A673 (cell line): ENCODE results near the gene GRIK1. TPM values are rescaled to one million over a fixed set of nuclear protein-coding genes. Genes with fewer than 3 reads are reported as not detected.

Experiments used
- BruUV-seq: library from RNA; stranded (reverse); fragments of 400-500 nt; replicated peaks from 2 replicates; lab custom pipeline; 2021; lab: Mats Ljungman, UMichigan
- CTCF ChIA-PET: fragments of 300-600 bp; sonication (Branson Sonifier 250); formaldehyde crosslinking; loops from one replicate; lab custom pipeline; 2022; ENCODE audit warnings: antibody characterized with exemption; lab: Charles Lee
- POLR2A ChIA-PET: fragments of 300-600 bp; sonication (Branson Sonifier 250); formaldehyde crosslinking; loops from one replicate; lab custom pipeline; 2022; ENCODE audit warnings: antibody characterized with exemption; ENCODE audit not compliant: low non-redundant PET; lab: Charles Lee
- DNase-seq: peaks from one replicate; pipeline ENCODE4 v3.0.0-alpha.2; 2015; ENCODE audit warnings: low spot score
- H3K27ac ChIP-seq: fragments of 200-600 bp; sonication (generic); 2 replicates; pipeline ENCODE4 v1.5.1; 2016; ENCODE audit warnings: mixed run types, low read depth, mild to moderate bottlenecking, mixed read lengths, antibody characterized with exemption, low read length; ENCODE audit not compliant: poor library complexity, severe bottlenecking
- H3K27me3 ChIP-seq: fragments of 200-600 bp; sonication (generic); replicated peaks from 2 replicates; pipeline ENCODE4 v1.6.1; 2017; ENCODE audit warnings: mixed run types, low read depth, mild to moderate bottlenecking, mixed read lengths, antibody characterized with exemption, low read length; ENCODE audit not compliant: insufficient read depth, poor library complexity
- H3K36me3 ChIP-seq: fragments of 200-600 bp; sonication (generic); 2 replicates; pipeline ENCODE4 v1.6.1; 2016; ENCODE audit warnings: mixed run types, mild to moderate bottlenecking, mixed read lengths, antibody characterized with exemption, low read length; ENCODE audit not compliant: insufficient read depth, poor library complexity, severe bottlenecking
- H3K4me1 ChIP-seq: fragments of 200-600 bp; sonication (generic); 2 replicates; pipeline ENCODE4 v1.6.1; 2017; ENCODE audit warnings: mixed run types, mild to moderate bottlenecking, mixed read lengths, antibody characterized with exemption, low read length; ENCODE audit not compliant: insufficient read depth, poor library complexity, severe bottlenecking
- H3K4me3 ChIP-seq: fragments of 200-600 bp; sonication (generic); 2 replicates; pipeline ENCODE4 v1.5.1; 2016; ENCODE audit warnings: low read depth, mixed run types, mild to moderate bottlenecking, mixed read lengths, low read length; ENCODE audit not compliant: poor library complexity, severe bottlenecking
- H3K9me3 ChIP-seq: fragments of 200-600 bp; sonication (generic); 2 replicates; pipeline ENCODE4 v1.6.1; 2016; ENCODE audit warnings: mixed run types, low read depth, mild to moderate bottlenecking, mixed read lengths, antibody characterized with exemption, low read length; ENCODE audit not compliant: poor library complexity, severe bottlenecking
- CTCF ChIP-seq: fragments of 300-800, 200-600 bp; sonication (generic); conservative IDR thresholded peaks from 2 replicates; pipeline ENCODE4 v1.5.1; 2017; ENCODE audit warnings: low read depth, mild to moderate bottlenecking, antibody characterized with exemption, low read length, moderate library complexity, mixed read lengths
- EZH2 ChIP-seq: fragments of 200-600 bp; sonication (generic); IDR thresholded peaks from 2 replicates; pipeline ENCODE4 v1.6.1; 2017; ENCODE audit warnings: borderline replicate concordance, low read depth, mild to moderate bottlenecking, mixed read lengths, antibody characterized with exemption, low read length; ENCODE audit not compliant: poor library complexity, severe bottlenecking
- intact Hi-C: fragments of 100-400 bp; cut with micrococcal nuclease; formaldehyde crosslinking; loops from one replicate; pipeline ENCODE4 v1.10.0; 2022; ENCODE audit not compliant: unreplicated experiment
- total RNA-seq: library from RNA; stranded (reverse); gene quantifications from 2 replicates; pipeline ENCODE4 v1.2.3, GENCODE V29; 2021

Gene GRIK1
- total RNA-seq, 1 experiment from 2014 or later: 0.67 TPM

- intact Hi-C loops: no loop called here
- ChIA-PET CTCF (no interaction called here), POLR2A (no interaction called here)
- H3K27me3 ChIP-seq: no peaks in the 10 kb centered on the region
- no peak for TF ChIP-seq EZH2
- TF ChIP-seq CTCF: no peak
- H3K36me3 ChIP-seq: no peaks in the 10 kb centered on the region
- DNase-seq: no peak
- no peak overlapping the region for H3K27ac ChIP-seq
- H3K4me1 ChIP-seq: peaks cover 4% of the 10 kb centered on the region
- H3K4me3 ChIP-seq: no peak overlapping the region
- BruUV-seq: no TSS peak
- H3K9me3 ChIP-seq: no peaks in the 10 kb centered on the region
These were observed 389.6 kb downstream of the GRIK1 start for GRCh38 chr21:29550205-29550604.

GRCh38 chr21:29549614-29550013, 390.2 kb downstream of the GRIK1 start:
- BruUV-seq: no TSS peak
- Histone ChIP-seq H3K27ac (no peak overlapping the region), H3K36me3 (no peaks in the 10 kb centered on the region), H3K27me3 (no peaks in the 10 kb centered on the region), H3K9me3 (no peaks in the 10 kb centered on the region), H3K4me1 (peaks cover 4% of the 10 kb centered on the region), H3K4me3 (no peak overlapping the region)
- no peak for TF ChIP-seq CTCF
- TF ChIP-seq EZH2: no peak
- ChIA-PET CTCF (no interaction called here), POLR2A (no interaction called here)
- intact Hi-C loops: no loop called here
- DNase-seq: no peak

- TF ChIP-seq EZH2 (no peak), CTCF (no peak)
- CTCF ChIA-PET: no interaction called here
- Histone ChIP-seq H3K4me1 (peaks cover 4% of the 10 kb centered on the region), H3K27me3 (no peaks in the 10 kb centered on the region), H3K9me3 (no peaks in the 10 kb centered on the region), H3K36me3 (no peaks in the 10 kb centered on the region), H3K27ac (no peak overlapping the region), H3K4me3 (no peak overlapping the region)
- POLR2A ChIA-PET: no interaction called here
- intact Hi-C loops: no loop called here
- no peak for DNase-seq
- BruUV-seq: no TSS peak
These were observed 391.8 kb downstream of the GRIK1 start for GRCh38 chr21:29547998-29548397.
